K562 (cell line): ENCODE measurements around the gene HIP1R. TPM values are rescaled to one million over a fixed set of nuclear protein-coding genes. Genes with fewer than 3 reads are reported as not detected.

Experiments
- ATAC-seq: fragments of 200-7000 bp; cut with Tn5 transposase; 3 replicates; pipeline ENCODE4 v1.9.1; 2020; ENCODE audit warnings: moderate library complexity
- BruUV-seq: library from RNA; stranded (reverse); fragments of 400-500 nt; replicated peaks from 2 replicates; lab custom pipeline; 2021; lab: Mats Ljungman, UMichigan
- CTCF ChIA-PET: fragments of 300-600 bp; formaldehyde crosslinking; extraction: SDS; loops from one replicate; lab custom pipeline; 2021; ENCODE audit warnings: low intra/inter-chr PET ratio; lab: Yijun Ruan, JAX
- POLR2A ChIA-PET: fragments of 300-600, 350-650 bp; sonication (Branson Sonifier 250); formaldehyde crosslinking; extraction: SDS; loops from one replicate; lab custom pipeline; 2021; ENCODE audit warnings: antibody characterized with exemption, inconsistent platforms; lab: Yijun Ruan, JAX
- DNase-seq, 4 experiments: peaks; one replicate each; pipeline versions ENCODE4 v3.0.0 to v3.0.0-alpha.2; 2011 to 2018; ENCODE audit warnings: low spot score in 3 of 4, mixed read lengths in 3 of 4; ENCODE audit errors: extremely low read depth in 1 of 4
- FAIRE-seq: peaks from 2 replicates; lab custom pipeline; 2011; peaks lifted over from hg19 to GRCh38; lab: Jason Lieb, UNC
- H2AFZ ChIP-seq: 2 replicates; pipeline ENCODE4 v1.6.0; 2011; ENCODE audit warnings: low read depth, low read length, control low read depth, inconsistent platforms
- H3K27ac ChIP-seq: fragments of 200-600 bp; 3 replicates; pipeline ENCODE4 v1.8.0; 2011; ENCODE audit warnings: low read depth, mild to moderate bottlenecking, control low read depth, inconsistent platforms, low read length, moderate library complexity, mixed read lengths; ENCODE audit errors: extremely low read depth
- H3K27me3 ChIP-seq, 2 experiments: fragments of 300-600 bp in 1 of 2; 2 replicates in 1 of 2; 3 replicates in 1 of 2; pipeline versions ENCODE4 v1.6.0 to v1.8.0; 2011; ENCODE audit warnings: inconsistent platforms in 2 of 2, low read length in 2 of 2, mild to moderate bottlenecking in 1 of 2, mixed read lengths in 1 of 2, moderate library complexity in 1 of 2; ENCODE audit not compliant: control insufficient read depth in 2 of 2, insufficient read depth in 2 of 2
- H3K36me3 ChIP-seq: fragments of 300-600 bp; 3 replicates; pipeline ENCODE4 v1.8.0; 2011; ENCODE audit warnings: mild to moderate bottlenecking, low read length, inconsistent platforms; ENCODE audit not compliant: control insufficient read depth, insufficient read depth
- H3K4me1 ChIP-seq, 2 experiments: fragments of 200-600 bp in 1 of 2; replicated peaks in 1 of 2; 2 replicates in 1 of 2; 3 replicates in 1 of 2; pipeline versions ENCODE4 v1.5.1 to v1.8.0; 2011; ENCODE audit warnings: inconsistent platforms in 2 of 2, low read length in 2 of 2, mild to moderate bottlenecking in 1 of 2, mixed read lengths in 1 of 2, moderate library complexity in 1 of 2; ENCODE audit not compliant: control insufficient read depth in 2 of 2, insufficient read depth in 2 of 2
- H3K4me2 ChIP-seq: 2 replicates; pipeline ENCODE4 v1.6.1; 2011; ENCODE audit warnings: low read length, control low read depth, inconsistent platforms, mixed read lengths; ENCODE audit not compliant: insufficient read depth
- H3K4me3 ChIP-seq: fragments of 200-600 bp; sonication (generic), shearing (Covaris generic); 2 replicates; pipeline ENCODE4 v1.5.1; 2016; ENCODE audit warnings: control low read depth, inconsistent platforms
- H3K79me2 ChIP-seq: fragments of 200-600 bp; 3 replicates; pipeline ENCODE4 v1.8.0; 2011; ENCODE audit warnings: low read length, inconsistent platforms; ENCODE audit not compliant: control insufficient read depth, insufficient read depth
- H3K9ac ChIP-seq, 2 experiments: 2 replicates each; pipeline versions ENCODE4 v1.6.0 to v1.6.1; 2011; ENCODE audit warnings: low read depth in 2 of 2, low read length in 2 of 2, control low read depth in 1 of 2, inconsistent platforms in 1 of 2, mild to moderate bottlenecking in 1 of 2, mixed read lengths in 1 of 2; ENCODE audit not compliant: insufficient read depth in 1 of 2
- H3K9me1 ChIP-seq: one replicate; pipeline ENCODE4 v1.6.0; 2011; ENCODE audit warnings: inconsistent platforms, mild to moderate bottlenecking, low read length, moderate library complexity; ENCODE audit not compliant: control insufficient read depth, insufficient read depth
- H3K9me3 ChIP-seq: replicated peaks from 2 replicates; pipeline ENCODE4 v1.5.1; 2011; ENCODE audit warnings: low read depth, low read length, inconsistent platforms; ENCODE audit not compliant: control insufficient read depth, insufficient read depth
- H4K20me1 ChIP-seq: replicated peaks from 2 replicates; pipeline ENCODE4 v1.6.1; 2011; ENCODE audit warnings: low read length, inconsistent platforms, mixed read lengths; ENCODE audit not compliant: control insufficient read depth, insufficient read depth
- GTF2E2 ChIP-seq: fragments of 200-800 bp; sonication (Bioruptor generic); IDR thresholded peaks from 2 replicates; pipeline ENCODE4 v1.6.1; 2016; ENCODE audit warnings: missing genetic modification characterization, missing compliant biosample characterization
- MTA2 ChIP-seq: fragments of 450-650 bp; IDR thresholded peaks from 2 replicates; pipeline ENCODE4 v1.6.1; 2016; ENCODE audit warnings: low read depth
- PCBP1 ChIP-seq: fragments of 200-400 bp; formaldehyde crosslinking; IDR thresholded peaks from 2 replicates; pipeline ENCODE4 v1.6.1; 2018; ENCODE audit warnings: mild to moderate bottlenecking, low read depth, low read length; ENCODE audit not compliant: poor library complexity, severe bottlenecking
- PURB ChIP-seq: sonication (generic); formaldehyde crosslinking; IDR thresholded peaks from 2 replicates; pipeline ENCODE4 v1.9.0; 2021; ENCODE audit warnings: low read depth, mild to moderate bottlenecking, missing genetic modification reagents
- RB1 ChIP-seq: fragments of 450-650 bp; IDR thresholded peaks from 2 replicates; pipeline ENCODE4 v1.6.1; 2017; ENCODE audit warnings: low read depth, mild to moderate bottlenecking
- SMAD4 ChIP-seq: fragments of 250-450 bp; sonication (Bioruptor Pico); conservative IDR thresholded peaks from 2 replicates; pipeline ENCODE4 v1.8.0; 2021; ENCODE audit warnings: inconsistent platforms, mild to moderate bottlenecking, moderate library complexity
- SMARCB1 ChIP-seq: IDR thresholded peaks from 2 replicates; pipeline ENCODE4 v1.6.1; 2011; ENCODE audit warnings: improper control_type of control experiment, low read depth; ENCODE audit not compliant: insufficient read length
- TEAD1 ChIP-seq, 2 experiments: fragments of 450-650 bp in 1 of 2; sonication (generic) in 1 of 2; formaldehyde crosslinking; IDR thresholded peaks; 2 replicates each; pipeline versions ENCODE4 v1.4.0 to v1.8.0; 2020 to 2022; ENCODE audit warnings: mild to moderate bottlenecking in 2 of 2, missing genetic modification reagents in 1 of 2
- ZKSCAN8 ChIP-seq: fragments of 200-800 bp; sonication (Bioruptor generic); IDR thresholded peaks from 2 replicates; pipeline ENCODE4 v1.6.1; 2016; ENCODE audit warnings: missing genetic modification characterization, missing compliant biosample characterization
- ZNF140 ChIP-seq: fragments of 250-450 bp; sonication (Bioruptor Pico); IDR thresholded peaks from 2 replicates; pipeline ENCODE4 v1.8.0; 2021; ENCODE audit warnings: moderate library complexity, mild to moderate bottlenecking, inconsistent platforms
- ZNF24 ChIP-seq: fragments of 450-650 bp; IDR thresholded peaks from 2 replicates; pipeline ENCODE4 v1.6.1; 2016
- ZNF778 ChIP-seq: fragments of 450-650 bp; formaldehyde crosslinking; IDR thresholded peaks from 2 replicates; pipeline ENCODE4 v1.4.0; 2020; ENCODE audit warnings: mild to moderate bottlenecking, moderate library complexity
- ZNF780A ChIP-seq: fragments of 250-450 bp; sonication (Bioruptor Pico); IDR thresholded peaks from 2 replicates; pipeline ENCODE4 v1.5.0; 2021; ENCODE audit warnings: mild to moderate bottlenecking
- WGBS: fragments of 100-300 bp; shearing (Covaris generic); methylation state at CpG from one replicate; pipeline ENCODE4 v1.1.6; 2016; ENCODE audit warnings: low coverage, mixed read lengths; ENCODE audit not compliant: insufficient coverage; ENCODE audit errors: missing lambda C conversion rate; 5-methylcytosine and 5-hydroxymethylcytosine counted together
- in situ Hi-C: fragments of 300-500 bp; cut with MboI; formaldehyde crosslinking; loops from 4 replicates; pipeline ENCODE4 v1.15.0; 2018; ENCODE audit warnings: inconsistent platforms, mixed read lengths
- intact Hi-C: fragments of 100-400 bp; cut with micrococcal nuclease; formaldehyde crosslinking; loops from 2 replicates; pipeline ENCODE4 v1.14.2; 2022
- polyA plus RNA-seq, 8 experiments: library from polyadenylated mRNA; depleted of rRNA in 4 of 8; stranded (reverse) in 5 of 8; unstranded in 3 of 8; fragments of >200 nt; fragmentation: Nextera tagmentation in 2 of 8; fragmentation: Illumina TruSeq in 1 of 8; extraction: Ambion mirVana in 2 of 8; extraction: Trizol in 1 of 8; gene quantifications; 2 replicates each; pipeline versions ENCODE4 v1.2.1 to v1.2.3, GENCODE V29; 2011 to 2014; ENCODE audit warnings: inconsistent platforms in 1 of 8, missing spikeins in 1 of 8
- total RNA-seq, 7 experiments: library from RNA; depleted of rRNA in 6 of 7; stranded (reverse); fragments of >200 nt in 6 of 7; fragmentation: Illumina TruSeq in 2 of 7; extraction: Trizol in 2 of 7; gene quantifications; 2 replicates each; pipeline versions ENCODE4 v1.2.1 to v1.2.3, GENCODE V29; 2011 to 2021; ENCODE audit warnings: low replicate concordance in 1 of 7
- TF ChIP-seq, protein P1 (sequence below): fragments of 250-450 bp; sonication (Bioruptor Pico); IDR thresholded peaks from 2 replicates; pipeline ENCODE4 v1.8.0; 2021; ENCODE audit warnings: borderline replicate concordance, mild to moderate bottlenecking, moderate library complexity; ENCODE audit not compliant: poor library complexity, severe bottlenecking
- TF ChIP-seq, protein P2 (sequence below): sonication (generic); formaldehyde crosslinking; IDR thresholded peaks from 2 replicates; pipeline ENCODE4 v1.8.1; 2023; ENCODE audit warnings: mild to moderate bottlenecking, missing genetic modification reagents, moderate library complexity

Gene HIP1R
- total and polyA plus RNA-seq, 9 of the 15 experiments (the other 6 are each of a cell fraction or from before 2014, with no cell fraction given), result 0.15 to 31.0 (median 14.2) TPM

DNA sequence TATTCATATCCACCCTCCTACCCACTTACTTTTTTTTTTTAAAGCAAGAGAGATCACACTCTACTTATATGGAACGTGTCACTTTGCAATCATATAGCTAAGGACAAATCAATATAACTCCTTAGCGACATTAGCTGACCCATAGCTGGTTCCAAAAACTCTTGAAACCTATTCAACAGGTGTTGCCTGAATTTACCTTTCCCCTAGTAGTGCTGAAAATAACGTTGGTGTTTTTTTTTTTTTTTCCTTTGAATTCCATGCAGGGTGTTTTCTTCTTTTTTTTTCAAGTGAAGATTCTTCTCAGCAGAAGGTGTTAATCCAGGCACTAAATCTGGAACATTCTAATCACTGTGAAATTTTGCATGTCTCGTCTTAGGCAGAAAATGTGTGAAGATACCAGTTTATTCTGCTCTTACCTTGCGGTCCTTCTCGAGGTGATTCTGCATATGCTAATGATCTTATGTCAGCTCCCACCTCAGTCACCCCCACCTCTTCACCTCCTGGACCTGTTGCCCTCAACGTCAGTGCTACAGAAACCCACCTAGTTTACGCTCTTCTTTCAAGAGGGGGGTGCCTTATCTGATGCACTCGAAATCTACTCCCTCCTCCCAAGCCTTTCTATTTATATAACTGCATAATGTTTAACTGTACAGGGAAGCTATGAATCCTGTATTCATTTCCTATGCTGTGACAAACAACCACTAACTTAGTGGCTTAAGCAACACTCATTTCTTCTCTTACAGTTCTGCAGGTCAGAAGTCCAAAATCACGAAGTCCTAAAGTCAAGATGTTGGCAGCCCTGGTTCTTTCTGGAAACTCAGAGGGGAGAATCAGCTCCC, 67.8 kb downstream of the HIP1R start:
- no peaks in the 10 kb centered on the region for H3K36me3 ChIP-seq
- H3K9ac ChIP-seq, result peak overlapping the region in 1 of 2 experiments; percentile 27; a peak in 1 of 4 replicates
- no peak overlapping the region for H3K4me2 ChIP-seq
- no peaks in the 10 kb centered on the region for H3K27me3 ChIP-seq
- no peak for DNase-seq
- intact Hi-C loops (no loop called here), in situ Hi-C loops (no loop called here)
- H4K20me1 ChIP-seq, result no peaks in the 10 kb centered on the region
- WGBS, result 6% methylated on average over 10 of the region's 10 CpGs
- POLR2A ChIA-PET, result interaction anchor here (0.6 to 0.7 kb wide), 2 partner anchors 11 to 232 kb away, joined by 3 read pairs; no protein-coding TSS in a partner anchor
- H3K4me3 ChIP-seq, result no peak overlapping the region
- CTCF ChIA-PET, result no interaction called here
- ATAC-seq, result no peak; the same call in 2 of the 3 replicates
- no peaks in the 10 kb centered on the region for H3K79me2 ChIP-seq
- no peak for FAIRE-seq
- H3K9me3 ChIP-seq, result no peaks in the 10 kb centered on the region
- no peaks in the 10 kb centered on the region for H3K9me1 ChIP-seq
- no peak overlapping the region for H3K27ac ChIP-seq
- H2AFZ ChIP-seq, result no peak overlapping the region
- BruUV-seq, result no TSS peak
- TF ChIP-seq, protein P1, sequence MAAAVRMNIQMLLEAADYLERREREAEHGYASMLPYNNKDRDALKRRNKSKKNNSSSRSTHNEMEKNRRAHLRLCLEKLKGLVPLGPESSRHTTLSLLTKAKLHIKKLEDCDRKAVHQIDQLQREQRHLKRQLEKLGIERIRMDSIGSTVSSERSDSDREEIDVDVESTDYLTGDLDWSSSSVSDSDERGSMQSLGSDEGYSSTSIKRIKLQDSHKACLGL (CRISPR knock-in tag), result no peak
- TF ChIP-seq TEAD1 (CRISPR knock-in tag; IDR thresholded peaks at IDR 0.05) (no peak), PCBP1 (no peak), MTA2 (no peak), ZNF140 (CRISPR knock-in tag) (no peak), SMARCB1 (no peak), ZNF24 (no peak), ZNF780A (CRISPR knock-in tag) (no peak), ZKSCAN8 (CRISPR knock-in tag) (no peak), GTF2E2 (tag) (no peak), PURB (no peak), SMAD4 (CRISPR knock-in tag) (no peak), RB1 (no peak), ZNF778 (CRISPR knock-in tag) (no peak)
- TF ChIP-seq, protein P2, sequence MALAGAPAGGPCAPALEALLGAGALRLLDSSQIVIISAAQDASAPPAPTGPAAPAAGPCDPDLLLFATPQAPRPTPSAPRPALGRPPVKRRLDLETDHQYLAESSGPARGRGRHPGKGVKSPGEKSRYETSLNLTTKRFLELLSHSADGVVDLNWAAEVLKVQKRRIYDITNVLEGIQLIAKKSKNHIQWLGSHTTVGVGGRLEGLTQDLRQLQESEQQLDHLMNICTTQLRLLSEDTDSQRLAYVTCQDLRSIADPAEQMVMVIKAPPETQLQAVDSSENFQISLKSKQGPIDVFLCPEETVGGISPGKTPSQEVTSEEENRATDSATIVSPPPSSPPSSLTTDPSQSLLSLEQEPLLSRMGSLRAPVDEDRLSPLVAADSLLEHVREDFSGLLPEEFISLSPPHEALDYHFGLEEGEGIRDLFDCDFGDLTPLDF (CRISPR knock-in tag), result no peak
- H3K4me1 ChIP-seq, result peaks cover 7 to 10% of the 10 kb centered on the region in 2 experiments; a peak in 4 of 5 replicates
